ENCODE measurements around the gene CD6.

DNA sequence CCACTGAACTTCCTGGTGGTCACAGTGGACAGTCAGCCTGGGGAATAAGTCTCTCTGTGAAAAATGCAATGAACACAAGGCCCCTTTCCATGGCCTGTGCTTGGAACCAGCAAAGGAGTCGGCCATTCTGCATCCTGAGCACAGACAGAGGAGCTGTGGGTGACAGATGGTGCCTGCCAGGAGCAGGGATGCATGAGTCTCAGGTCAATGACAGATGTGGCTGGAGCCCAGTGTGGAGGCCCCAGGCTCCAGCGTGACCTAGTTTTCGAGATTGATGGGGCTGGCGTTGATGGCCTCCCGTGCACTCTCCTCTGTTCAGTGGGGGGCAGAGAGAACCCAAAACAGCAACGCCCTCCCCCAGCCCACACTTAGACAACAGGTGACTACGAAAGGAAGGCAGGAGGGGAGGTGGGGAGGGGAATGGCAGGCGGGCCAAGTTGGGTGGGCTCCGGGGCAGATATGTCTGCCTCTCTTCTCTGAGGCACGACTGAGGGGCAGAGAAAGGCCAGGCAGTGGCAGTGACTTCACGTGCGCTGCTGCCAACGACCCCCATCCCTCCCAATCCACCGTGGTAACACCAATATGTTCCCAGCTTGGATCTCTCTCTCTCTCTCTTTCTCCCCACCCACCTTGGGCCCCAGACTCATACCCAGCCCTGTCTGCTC is 96.4 kb downstream of the CD6 start:
- TF ChIP-seq, protein P1, sequence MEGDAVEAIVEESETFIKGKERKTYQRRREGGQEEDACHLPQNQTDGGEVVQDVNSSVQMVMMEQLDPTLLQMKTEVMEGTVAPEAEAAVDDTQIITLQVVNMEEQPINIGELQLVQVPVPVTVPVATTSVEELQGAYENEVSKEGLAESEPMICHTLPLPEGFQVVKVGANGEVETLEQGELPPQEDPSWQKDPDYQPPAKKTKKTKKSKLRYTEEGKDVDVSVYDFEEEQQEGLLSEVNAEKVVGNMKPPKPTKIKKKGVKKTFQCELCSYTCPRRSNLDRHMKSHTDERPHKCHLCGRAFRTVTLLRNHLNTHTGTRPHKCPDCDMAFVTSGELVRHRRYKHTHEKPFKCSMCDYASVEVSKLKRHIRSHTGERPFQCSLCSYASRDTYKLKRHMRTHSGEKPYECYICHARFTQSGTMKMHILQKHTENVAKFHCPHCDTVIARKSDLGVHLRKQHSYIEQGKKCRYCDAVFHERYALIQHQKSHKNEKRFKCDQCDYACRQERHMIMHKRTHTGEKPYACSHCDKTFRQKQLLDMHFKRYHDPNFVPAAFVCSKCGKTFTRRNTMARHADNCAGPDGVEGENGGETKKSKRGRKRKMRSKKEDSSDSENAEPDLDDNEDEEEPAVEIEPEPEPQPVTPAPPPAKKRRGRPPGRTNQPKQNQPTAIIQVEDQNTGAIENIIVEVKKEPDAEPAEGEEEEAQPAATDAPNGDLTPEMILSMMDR (IDR thresholded peaks at IDR 0.05; ENCODE audit: low read depth, low read length): no peak
- no peak for TF ChIP-seq POLR2A (IDR thresholded peaks at IDR 0.05; ENCODE audit: extremely low read depth, insufficient read length)
- no peak for TF ChIP-seq MYC (IDR thresholded peaks at IDR 0.05; ENCODE audit: low read depth, low read length)
- TF ChIP-seq, protein P2, sequence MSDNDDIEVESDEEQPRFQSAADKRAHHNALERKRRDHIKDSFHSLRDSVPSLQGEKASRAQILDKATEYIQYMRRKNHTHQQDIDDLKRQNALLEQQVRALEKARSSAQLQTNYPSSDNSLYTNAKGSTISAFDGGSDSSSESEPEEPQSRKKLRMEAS (IDR thresholded peaks at IDR 0.05; ENCODE audit: low read depth, low read length): no peak
